HG02938 (cell line): ENCODE results near the gene OR6C76.

Experiments
- ATAC-seq: cut with Tn5 transposase; IDR thresholded peaks from one replicate; pipeline ENCODE4 v1.9.1; 2021; ENCODE audit warnings: mild to moderate bottlenecking, moderate library complexity; ENCODE audit not compliant: unreplicated experiment

The OR6C76 gene

GRCh38 chr12:55467836-55468235, 41.8 kb downstream of the OR6C76 start:
- ATAC-seq: no peak

- ATAC-seq: no peak
These were observed 43.2 kb downstream of the OR6C76 start for GRCh38 chr12:55469291-55469690.

GRCh38 chr12:55470088-55470829, 44.2 kb downstream of the OR6C76 start, which contains the start of gene OR6C70:
Gene OR6C70 (minus strand): TSS chr12:55470138. CDS start chr12:55470138, 0 bp downstream.
- ATAC-seq: no peak

DNA sequence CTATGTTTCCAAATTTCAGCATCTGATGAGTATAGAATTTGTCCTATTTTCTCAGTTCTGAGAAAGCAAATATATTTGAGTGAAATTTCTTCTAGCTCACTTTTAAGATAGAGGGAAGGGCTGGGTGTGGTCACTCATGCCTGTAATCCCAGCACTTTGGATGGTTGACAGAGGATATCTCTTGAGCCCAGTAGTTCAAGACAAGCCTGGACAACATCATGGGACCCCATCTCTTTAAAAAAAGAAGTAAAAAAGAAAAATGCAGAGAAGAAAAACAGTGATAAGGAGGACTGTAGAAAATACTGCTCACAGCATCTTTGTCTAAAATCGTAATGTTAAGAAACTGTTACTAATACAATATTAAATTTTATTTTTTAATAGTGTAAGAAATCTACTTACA, 46.2 kb downstream of the OR6C76 start:
- no peak for ATAC-seq
